Inferior parietal cortex (tissue), 1 donor: Measurements from ENCODE around the gene PPAT.

ENCODE experiments used
- DNase-seq: peaks from one replicate; pipeline ENCODE4 v3.0.0-alpha.2; 2016; ENCODE audit errors: extremely low spot score

PPAT gene

DNA sequence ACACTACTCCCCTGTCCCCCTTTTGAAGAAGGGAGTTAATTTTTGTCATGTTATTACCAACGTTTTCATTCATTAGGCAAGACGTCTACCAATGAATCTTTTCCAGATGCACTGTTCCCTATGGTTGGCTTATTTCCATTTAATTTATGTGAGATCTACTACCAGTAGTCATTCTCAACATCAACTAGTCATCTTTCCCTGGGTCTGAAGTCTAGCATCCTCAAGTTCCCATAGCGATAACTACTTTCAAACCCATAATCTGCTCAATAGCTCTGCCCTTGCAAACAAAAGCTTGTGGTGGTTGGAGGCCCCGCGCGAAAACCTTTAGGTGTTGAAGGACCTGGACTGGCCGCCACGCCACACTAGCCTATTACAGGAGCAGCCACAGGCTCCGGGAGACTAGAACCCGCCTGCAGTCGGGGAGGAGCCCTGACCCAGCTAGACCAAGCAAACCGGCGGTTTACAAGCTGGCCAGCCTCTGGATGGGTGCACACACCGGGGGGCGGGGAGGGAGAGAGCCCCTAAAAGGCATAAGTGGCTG, 746 bp downstream of the PPAT start:
- no peak for DNase-seq

DNA sequence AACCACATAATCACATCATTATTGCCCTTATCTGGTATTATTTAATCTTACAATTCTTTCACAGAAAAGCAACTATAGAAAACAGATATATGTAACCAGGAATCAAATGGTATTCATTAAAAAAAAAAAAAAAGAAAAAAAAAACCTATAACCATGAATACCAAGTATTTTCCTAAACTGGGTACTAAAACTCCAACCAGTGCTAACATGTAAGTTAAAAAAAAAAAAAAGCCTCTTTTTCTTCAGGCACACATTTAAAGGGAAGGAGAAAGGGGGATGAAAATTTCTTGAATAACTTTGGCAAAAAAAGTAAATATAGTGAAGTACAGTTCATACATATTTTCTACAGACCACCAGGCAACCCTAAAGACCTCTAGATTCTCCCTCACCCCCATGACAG, 2.1 kb downstream of the PPAT start:
- no peak for DNase-seq

DNA sequence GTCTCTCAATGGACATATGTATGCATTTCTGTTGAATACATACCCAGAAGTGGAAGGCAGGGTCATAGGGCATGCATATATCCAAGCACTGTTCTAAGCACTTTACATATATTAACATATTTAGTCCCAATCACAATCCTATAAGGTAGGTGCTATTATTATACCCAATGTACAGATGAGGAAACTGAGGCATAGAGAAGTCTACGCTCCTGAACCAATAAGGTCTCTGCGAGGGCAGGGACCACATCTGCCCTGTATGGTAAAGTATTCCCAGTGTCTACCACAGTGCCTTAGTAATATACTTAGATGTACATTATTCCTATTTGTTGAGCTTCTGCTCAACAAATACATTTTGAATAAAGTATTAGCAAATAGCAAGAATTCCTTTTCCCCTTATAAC, 5.2 kb downstream of the PPAT start:
- no peak for DNase-seq

DNA sequence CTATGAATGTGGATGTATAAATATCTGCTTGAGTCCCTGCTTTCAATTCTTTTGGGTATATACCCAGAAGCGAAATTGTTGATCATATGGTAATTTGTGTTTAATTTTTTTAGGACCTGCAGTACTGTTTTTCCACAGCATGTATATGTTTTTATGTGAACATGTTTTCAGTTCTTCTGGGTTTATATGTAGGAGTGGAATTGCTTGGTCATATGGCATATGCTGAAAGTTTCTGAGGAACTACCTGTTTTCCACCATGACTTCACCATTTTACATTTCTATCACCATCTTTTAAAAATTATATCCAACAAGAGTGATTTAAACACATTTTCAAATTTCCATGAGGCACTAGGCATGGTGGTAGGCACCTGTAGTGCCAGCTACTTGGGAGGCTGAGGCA, 8.2 kb downstream of the PPAT start:
- no peak for DNase-seq

DNA sequence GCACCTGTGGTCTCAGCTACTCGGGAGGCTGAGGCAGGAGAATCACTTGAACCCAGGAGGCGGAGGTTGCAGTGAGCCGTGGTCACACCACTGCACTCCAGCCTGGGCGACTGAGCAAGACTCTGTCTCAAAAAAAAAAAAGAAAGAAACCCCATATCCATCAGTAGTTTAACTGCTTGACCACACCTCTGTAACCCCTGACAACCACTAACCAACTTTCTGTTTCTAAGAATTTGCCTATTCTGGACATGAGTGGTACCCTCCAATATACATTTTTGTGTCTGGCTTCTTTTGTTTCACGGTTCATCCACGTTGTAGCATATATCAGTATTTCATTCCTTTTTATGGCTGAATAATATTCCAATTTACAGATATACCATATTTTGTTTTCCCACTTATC, 9.1 kb downstream of the PPAT start:
- no peak for DNase-seq

DNA sequence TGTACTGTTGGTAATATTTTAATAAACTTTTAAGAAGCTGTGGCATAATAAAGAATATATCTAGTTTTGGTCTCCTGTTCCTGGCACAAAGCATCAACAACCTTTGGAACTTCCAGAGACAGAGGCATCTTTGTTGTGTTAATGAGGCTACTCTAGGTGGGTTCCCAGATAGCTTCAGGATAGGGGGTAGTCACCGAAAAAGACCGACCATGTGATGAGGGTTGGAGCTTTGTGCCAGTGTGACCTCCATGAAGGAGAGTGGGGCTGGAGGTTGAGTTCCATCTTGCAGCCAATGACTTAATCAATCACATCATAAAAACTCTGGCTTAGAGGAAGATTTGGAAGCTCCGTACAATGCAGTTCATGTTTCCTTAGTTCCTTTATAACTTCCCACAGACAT, 9.9 kb downstream of the PPAT start:
- DNase-seq: no peak

DNA sequence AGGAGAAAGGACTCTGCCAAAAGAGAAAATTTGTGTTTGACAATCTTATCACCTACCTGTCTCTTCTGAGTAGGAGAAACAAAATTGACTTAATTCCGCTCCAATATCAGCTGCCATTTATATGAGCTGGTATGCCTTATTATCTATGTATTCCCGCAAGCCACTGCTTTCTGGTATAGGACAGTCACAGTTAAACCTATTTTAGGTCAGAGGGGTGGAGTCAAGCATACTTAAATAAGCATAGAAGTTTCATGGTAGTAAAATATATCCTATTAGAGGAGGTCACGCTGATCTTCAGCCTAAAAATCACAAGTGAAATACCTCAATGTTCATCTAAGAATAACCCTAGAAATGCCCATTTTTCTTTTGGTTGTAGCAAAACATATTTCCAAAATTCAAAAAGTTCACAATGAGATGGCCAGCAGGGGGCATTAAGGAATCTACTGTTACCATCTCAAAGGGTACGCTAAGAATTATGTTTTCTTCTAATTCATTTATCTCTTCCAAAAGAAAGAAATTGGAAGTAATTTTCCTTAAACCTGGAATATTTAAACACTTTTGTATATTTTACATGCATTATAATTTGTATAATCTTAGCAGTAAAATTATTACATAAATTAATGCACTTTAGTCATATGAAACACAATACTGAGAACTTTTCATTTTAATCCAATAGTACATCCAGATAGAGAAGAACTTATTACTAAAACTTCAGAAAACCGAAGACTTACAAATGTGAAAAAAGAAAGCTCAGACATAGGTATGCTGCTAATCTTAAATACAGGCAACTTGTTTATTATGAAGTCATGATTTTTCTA, 10.5 kb downstream of the PPAT start:
- peak; percentile 73 for DNase-seq

DNA sequence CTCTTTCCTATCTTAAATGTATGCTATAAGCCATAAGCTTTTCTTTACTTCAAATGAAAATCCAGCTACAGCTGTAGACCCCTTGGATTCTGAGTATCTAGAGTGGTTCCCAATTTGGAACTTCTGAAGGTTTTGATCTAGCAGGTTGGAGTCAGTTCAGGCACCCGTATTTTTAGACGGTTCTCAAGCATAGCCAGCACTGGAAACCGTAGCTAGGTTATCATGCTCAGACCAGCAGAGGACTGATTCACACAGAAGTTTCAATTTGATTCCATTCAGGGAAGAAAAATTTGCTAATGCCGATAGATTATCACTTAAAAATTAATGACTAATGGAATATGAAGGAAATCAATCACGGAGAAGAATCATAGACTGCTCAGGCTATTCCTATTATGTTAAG, 11.2 kb downstream of the PPAT start:
- no peak for DNase-seq

DNA sequence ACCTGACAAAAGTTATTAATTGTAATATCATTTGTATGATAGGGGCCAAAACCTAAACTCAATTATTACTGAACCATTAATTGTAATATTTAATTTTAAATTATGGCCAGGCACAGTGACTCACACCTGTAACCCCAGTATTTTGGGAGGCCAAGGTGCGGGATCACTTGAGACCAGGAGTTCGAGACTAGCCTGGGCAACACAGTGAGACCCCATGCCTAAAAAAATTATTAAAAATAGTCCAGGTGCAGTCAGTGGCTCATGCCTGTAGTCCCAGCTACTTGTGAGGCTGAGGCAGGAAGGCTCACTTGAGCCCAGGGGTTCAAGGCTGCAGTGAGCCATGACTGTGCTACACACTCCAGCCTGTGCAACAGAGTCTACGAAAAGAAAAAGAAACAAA, 18.0 kb downstream of the PPAT start:
- DNase-seq: no peak

DNA sequence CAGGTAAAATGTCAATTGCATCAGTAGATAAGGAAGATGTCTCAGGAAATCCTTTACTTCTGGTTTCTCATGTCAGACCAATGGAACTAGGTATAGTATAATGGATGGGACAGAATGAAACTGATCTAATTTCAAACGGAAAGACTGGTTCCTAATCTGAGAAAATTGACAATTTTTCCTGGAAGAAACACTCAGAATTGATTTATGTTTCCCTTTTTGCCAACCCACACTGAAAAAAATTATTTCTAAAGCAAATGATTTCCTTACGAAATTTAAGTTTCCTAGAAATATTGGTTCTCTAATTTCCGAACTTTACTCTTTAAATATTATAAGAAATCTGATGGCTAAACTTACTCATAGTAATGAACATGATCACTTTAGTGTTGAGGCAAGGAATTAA, 19.1 kb downstream of the PPAT start:
- no peak for DNase-seq

DNA sequence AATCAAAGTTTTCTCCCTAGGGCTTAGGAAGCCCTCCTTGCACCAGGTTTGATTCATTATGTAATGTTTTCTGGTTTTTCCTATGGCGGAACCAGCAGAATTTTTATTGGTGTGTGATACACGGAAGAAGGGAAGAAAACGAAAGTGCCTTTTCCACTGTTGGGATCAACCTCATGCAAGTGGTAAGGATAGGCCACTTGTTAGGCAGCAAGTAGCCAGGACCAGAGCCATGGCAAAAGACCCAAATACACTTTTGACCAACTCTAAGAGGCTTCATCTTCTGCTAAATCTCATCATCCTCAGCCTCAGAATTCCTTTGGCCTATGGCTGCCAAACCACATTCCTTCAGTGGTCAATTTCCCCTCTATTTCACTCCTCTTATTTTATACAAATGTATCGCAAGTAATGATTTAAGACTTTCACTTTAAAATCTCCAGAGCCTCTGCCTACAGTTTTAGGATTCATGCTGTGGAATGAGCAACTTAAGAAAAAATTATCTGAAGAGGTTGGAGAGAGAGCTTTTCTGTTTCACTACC, 21.2 kb downstream of the PPAT start:
- DNase-seq: no peak

DNA sequence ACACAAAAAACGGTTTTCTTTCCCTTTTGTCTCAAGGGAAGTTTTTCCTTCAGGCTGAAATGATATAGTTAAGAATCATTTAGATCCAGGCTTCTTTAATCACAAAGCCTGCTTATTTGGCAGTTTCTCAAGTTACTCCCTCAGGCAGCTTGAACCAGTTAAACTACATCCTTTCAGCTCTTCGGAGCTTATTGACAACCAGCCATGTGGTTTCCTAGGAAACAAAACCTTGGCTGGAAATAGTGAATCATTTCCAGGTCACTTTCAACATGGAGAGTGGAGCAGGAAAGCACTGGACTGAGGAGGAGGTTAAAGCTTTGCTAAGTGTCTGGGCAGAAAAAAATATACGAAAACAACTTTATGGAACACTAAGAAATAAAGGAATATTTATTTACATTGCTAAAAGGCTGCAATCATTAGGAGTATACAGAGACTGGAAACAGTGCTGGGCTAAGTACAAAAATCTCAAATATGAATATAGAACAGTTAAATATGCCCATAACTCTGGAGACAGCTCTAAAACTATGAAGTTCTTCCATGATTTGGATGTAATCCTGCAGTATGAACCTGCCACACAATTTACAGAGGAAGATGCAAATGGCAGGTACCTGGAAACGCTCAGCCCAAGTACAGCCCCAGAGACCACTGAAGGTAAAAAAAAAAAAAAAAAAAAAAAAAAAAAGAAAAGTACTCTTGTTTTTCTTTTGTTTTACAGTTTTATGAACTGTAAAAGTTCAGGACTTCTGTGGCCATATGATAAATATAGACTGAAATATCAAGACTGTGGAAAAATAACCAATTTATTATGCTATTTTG, 25.0 kb downstream of the PPAT start:
- peak; percentile 83 for DNase-seq

DNA sequence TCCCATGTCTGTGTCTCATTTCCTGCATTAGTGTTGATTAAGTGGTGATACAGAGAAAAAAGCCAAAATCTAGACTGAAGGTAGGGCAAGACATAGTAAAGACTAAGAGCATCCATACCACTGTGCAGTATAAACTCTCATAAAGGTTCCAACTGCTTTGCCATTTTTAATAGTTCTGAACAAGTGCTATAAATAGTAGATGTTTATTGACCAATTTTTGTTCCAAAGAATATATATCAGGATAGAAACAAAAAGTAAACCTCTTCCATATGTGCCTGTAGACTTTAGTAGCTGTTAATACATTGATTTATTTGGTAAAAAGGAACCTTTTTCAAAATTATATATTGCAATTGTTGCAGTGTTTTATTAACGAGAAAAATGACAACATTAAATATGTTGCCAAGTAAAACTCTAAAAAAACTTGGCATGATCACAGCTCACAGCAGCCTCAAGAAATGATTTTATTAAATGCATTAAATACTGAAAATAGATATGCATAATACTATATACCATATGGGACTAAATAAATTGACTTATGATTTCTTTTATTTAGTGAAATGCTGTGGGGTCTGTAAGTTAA, 25.8 kb downstream of the PPAT start:
- DNase-seq: no peak

DNA sequence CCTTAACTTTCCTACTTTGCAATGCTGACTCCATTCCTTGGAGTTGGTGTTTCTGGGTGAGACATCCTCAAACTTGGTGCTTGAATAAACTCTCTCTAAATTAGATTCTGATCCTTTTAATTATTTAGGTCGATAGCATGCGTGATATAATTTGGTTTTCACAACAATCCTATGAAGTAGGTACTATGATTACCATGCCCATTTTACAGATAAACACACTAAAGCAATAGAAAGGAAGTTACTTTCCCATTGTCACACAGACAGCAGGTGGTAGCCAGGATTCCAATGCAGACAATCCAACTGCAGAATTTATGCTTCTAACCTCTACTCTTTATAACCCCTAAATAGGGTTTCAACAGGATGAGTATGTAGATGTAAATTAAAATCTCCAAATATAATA, 26.4 kb downstream of the PPAT start:
- no peak for DNase-seq

DNA sequence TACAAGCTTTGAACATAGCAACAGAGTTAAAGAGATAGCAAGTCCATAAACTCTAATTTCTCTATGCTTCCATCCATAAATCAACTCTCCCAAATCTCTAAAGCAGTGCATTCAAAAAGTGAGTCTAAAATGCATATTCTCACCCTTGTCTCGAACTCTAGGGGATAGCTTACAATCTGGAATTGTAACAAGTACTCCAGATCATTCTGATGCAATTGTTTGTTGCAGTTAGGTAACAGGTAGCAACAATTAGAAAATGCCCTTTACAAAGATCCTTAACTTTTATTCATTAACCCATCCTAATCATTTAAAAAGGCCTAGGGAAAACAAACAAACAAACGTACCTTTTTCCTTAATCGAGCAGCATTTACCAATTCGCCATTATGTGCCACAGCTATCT, 29.3 kb downstream of the PPAT start:
- no peak for DNase-seq

DNA sequence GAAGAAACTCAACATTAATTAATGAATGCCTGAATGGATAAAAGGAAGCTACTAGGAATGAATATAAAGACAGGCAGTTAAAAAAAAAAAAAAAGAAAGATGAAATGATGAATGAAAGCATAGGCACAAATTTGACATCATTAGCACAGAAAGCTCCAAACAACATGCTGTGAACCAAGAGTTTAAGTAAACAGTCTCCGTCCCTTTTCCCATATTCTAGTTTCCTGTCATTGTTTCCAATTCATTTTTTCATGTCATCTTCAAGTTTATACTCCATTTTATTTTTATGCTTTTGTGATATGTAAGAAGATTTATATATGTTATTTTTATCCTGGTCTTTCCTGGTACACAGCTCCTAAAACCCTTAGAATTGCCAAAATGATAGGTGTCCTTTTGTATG, 30.4 kb downstream of the PPAT start:
- DNase-seq: no peak

DNA sequence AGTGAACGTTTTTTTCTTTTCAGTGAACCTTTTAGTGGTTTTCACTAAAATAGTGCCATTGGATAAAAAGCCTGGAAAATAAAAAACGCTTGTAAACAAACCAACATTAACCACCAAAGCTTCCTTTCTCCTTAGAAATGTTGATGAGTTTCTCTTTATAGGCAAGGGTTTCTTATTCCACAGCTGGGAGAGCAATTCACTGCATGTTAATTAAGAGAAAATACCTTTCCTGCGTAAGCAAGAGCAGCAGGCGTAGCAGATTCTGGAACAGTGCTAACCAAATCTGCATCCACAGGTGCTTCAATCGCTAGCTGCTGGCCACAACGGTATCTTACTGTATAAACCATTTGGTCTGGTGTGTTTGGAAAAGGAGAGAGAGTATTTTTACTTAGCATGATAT, 34.9 kb downstream of the PPAT start:
- DNase-seq: no peak

DNA sequence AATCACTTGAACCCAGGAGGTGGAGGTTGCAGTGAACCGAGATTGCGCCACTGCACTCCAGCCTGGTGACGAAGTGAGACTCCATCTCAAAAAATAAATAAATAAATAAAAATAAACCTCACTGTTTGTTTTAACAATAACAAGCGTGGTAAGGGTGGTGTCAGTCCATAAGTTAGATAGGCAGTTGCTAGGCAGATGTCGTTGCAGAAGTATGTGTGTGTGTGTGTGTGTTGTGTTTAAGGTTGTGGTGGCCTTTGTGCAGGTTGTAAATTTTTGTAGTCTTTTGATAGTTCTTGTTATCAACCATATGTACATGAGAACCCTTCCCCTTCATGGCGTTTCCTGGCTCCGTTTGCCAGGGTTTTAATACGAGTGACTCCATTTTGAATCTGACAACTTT, 44.1 kb downstream of the PPAT start:
- DNase-seq: no peak

DNA sequence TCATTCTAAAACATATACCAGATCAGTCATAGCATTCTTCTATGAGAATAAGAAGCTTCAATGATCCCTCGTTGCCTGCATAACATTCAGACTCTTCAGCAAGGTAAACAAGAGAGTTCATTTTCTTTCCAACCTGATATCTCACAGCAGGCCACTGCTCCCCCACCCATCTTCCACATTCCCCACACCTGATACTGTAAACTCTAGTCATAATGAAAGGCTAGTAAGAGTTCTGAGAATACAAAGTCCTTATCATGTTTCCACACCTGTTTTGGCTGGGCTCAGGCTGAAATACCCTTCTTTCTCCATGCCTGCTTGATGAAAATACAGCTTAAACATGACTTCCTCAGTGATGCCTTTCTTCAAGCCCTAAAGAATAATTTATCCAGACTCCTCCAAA, 45.9 kb downstream of the PPAT start:
- no peak for DNase-seq

DNA sequence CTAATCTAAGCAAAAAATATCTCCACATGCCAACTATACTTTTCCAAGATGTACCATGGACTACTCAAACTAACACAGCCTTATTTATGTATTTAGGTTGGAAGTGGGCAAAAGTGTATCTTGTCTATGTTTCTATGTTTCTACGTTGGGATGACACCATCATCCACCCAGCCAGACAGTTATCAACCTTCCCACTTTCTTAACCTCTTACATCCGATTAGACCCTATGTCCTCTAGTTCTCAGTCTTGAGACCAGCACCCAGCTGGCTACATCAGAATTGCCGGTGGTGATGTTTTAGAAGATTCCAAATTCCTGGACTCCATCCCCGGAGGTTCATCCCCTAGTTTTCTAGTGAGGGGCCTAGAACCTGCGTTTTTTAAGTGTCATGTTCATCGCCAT, 47.1 kb downstream of the PPAT start:
- DNase-seq: peak; percentile 14

DNA sequence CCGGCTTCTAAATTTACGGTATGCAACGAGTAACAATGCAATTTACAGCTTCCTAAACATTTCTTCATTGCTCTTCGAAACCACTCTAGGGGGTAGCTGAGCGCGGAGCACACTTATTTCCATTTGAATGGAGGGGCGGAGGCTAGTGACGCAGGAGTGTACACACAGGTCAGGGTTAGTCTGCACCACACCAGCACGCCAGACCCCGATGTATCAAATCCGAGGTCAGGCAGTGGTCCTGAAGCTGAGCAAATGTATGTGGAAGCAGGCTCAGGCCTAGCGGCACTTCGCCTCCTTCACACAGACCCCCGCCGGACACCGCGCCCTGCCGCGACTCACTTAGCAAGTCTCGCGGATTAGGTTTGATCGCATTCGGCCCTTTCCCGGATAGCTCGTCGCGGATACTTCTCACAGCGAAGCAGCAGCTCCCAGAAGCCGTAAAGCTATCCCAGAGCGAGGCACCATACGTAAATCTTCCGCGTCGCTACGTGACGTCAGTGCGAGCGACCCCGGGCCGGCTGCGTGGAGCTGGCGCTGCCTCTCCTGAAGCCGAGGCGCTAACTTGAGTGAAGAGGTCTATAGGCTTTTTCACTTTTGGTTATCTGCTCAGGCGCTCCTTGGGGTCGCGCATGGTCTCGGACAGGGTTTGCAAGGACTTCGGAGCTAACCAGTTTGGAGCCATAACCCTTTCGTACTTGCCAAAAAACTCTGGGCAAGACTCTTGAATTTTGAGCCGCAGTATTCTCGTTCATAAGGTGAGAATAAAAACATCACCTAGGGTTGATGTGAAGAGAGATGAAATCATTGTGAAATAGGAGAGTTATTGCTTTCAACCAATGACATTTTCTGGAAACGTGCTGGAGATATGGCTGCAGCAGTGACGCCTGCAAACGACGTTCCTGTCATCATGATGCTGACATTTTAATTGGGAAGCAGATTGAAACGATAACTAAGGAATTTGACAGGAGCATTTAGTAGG, 48.1 kb downstream of the PPAT start, which contains the start of gene AASDH:
Gene AASDH, minus strand, starts transcription at position 469 of the 979 bp plus-strand sequence. CDS start 3,192 bp downstream, outside the sequence.
- peak; percentile 97 for DNase-seq
